GM12892 (cell line): Measurements from ENCODE around the gene MOK.

ENCODE experiments used
- POLR2A ChIP-seq: IDR thresholded peaks from 2 replicates; pipeline ENCODE4 v1.6.1; 2011; ENCODE audit warnings: low read depth, low read length, control low read depth
- POLR2AphosphoS5 ChIP-seq: IDR thresholded peaks from 2 replicates; pipeline ENCODE4 v1.6.1; 2011; ENCODE audit warnings: low read depth, low read length, control low read depth

DNA sequence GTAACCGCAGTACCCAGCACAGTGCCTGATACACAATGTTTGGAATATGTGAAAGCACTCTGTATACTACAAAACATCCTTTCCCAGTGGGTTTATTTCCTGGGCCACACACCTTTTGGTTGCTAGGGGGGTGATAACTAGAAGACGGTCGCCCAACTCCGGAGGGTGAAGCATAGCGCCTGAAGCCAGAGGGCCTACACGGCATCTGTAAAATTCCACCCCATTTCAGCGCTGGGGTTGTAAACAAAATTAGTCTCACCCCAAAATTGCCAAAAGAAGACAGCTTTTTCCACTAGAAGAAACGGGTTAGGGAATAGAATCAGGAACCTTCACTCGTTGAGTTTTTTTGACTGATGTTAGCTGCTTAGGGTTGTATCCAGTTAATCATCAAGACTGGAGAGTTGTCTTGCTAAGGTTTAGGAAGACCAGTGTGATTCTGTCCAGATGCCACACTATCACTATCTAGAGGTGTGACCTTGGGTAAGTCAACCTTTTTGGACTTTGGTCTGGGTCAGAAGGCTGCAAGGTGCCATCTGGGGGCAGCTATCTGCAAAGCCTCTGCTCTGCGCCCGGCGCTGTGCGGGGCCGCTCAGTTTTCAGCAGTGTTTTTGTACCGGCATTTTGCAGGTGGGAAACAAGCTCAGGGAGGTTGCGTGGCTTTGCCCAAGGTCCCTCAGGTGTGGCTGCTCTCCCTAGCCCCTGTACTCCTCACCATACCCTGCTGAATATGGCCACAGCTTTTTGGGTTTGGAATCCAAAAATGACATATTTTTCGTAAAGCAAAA is 15.9 kb upstream of the MOK start:
- TF ChIP-seq POLR2A (no peak), POLR2AphosphoS5 (no peak)
